ENCODE data around the gene NBAS.

The NBAS gene

DNA sequence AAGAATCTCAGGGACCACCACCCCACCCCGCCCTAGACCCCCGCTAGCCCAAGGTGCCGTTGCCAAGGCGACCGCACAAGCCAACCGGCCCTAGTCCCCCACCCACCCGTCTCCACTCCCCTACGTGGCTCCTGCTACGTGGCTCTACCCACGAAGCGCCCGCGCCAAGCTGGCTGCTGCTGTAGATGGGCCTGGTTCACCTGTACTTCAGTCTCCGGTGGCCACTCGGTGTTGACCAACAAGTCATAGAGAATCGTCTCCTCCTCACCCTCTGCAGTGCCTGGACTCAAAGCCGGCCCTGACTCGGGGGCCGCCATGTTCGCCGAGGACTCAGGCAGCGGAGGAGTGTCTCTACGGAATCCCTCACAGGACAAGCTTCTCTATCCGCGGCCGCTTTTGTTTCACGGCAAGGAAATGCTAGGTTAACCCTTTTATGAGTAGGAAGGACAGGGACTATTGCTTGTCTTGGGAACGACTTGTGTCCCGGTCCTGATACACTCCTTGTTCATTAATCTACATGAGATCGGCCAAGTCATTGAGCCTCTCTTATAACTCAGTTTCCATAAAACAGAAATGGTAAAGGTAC lies at the start of gene NBAS:
Gene NBAS, minus strand, starts transcription at position 347 of the 586 bp plus-strand sequence. Its CDS starts 30 bp downstream, at position 317.
- no peak for TF ChIP-seq CTCF (IDR thresholded peaks at IDR 0.05; ENCODE audit: control insufficient read depth, insufficient read depth, low read depth, low read length, missing control alignments)
- peak within 1 kb of the TSS; percentile 81 for H3K4me3 ChIP-seq (ENCODE audit: control insufficient read depth, low read depth, low read length)
- peak; percentile 33 for DNase-seq (ENCODE audit: low read depth)

DNA sequence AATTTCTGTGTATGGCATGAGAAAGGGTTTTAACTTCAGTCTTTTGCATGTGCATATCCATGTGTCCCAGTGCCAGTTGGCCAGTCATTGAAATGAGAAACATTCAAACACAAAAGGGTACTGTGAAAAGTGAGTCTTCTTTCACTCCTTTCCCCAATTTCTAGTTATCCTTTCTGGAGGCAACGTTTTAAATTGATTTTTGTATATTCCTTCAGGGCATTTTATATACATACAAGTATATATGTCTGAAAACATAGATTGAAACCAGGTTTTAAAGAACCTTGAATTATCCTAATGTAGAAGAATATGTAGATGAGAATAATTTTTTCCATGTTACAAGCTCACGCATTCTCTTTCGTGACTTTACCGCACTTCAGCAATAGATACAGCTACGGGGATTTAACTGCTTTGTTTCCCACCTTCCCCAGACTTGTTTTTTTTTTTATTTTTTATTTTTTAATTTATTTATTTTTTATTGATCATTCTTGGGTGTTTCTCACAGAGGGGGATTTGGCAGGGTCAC lies 49.4 kb upstream of the NBAS start:
- no peak overlapping the region for H3K4me3 ChIP-seq (ENCODE audit: control insufficient read depth, low read depth, low read length)
- no peak for TF ChIP-seq CTCF (IDR thresholded peaks at IDR 0.05; ENCODE audit: control insufficient read depth, insufficient read depth, low read depth, low read length, missing control alignments)
- no peak for DNase-seq (ENCODE audit: low read depth)

- no peak for DNase-seq (ENCODE audit: low read depth)
- no peak overlapping the region for H3K4me3 ChIP-seq (ENCODE audit: control insufficient read depth, low read depth, low read length)
- TF ChIP-seq CTCF (IDR thresholded peaks at IDR 0.05; ENCODE audit: control insufficient read depth, insufficient read depth, low read depth, low read length, missing control alignments), result no peak
Observed at GRCh38 chr2:15609341-15610042, 48.4 kb upstream of the NBAS start.

DNA sequence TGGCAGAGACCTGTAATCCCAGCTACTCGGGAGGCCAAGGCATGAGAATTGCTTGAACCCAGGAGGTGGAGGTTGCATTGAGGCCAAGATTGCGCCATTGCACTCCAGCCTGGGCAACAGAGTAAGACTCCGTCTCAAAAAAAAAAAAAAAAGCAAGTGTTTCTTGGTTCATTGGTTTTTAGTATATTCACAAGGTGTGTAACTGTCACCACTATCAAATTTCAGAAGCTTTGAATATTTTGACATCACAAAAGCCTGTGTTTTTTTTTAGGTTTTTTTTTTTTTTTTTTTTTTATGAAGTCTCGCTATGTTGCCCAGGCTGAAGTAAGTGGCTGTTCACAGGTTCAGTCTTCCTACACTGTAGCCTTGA lies 47.2 kb upstream of the NBAS start:
- H3K4me3 ChIP-seq (ENCODE audit: control insufficient read depth, low read depth, low read length), result no peak overlapping the region
- no peak for TF ChIP-seq CTCF (IDR thresholded peaks at IDR 0.05; ENCODE audit: control insufficient read depth, insufficient read depth, low read depth, low read length, missing control alignments)
- DNase-seq (ENCODE audit: low read depth), result no peak

DNA sequence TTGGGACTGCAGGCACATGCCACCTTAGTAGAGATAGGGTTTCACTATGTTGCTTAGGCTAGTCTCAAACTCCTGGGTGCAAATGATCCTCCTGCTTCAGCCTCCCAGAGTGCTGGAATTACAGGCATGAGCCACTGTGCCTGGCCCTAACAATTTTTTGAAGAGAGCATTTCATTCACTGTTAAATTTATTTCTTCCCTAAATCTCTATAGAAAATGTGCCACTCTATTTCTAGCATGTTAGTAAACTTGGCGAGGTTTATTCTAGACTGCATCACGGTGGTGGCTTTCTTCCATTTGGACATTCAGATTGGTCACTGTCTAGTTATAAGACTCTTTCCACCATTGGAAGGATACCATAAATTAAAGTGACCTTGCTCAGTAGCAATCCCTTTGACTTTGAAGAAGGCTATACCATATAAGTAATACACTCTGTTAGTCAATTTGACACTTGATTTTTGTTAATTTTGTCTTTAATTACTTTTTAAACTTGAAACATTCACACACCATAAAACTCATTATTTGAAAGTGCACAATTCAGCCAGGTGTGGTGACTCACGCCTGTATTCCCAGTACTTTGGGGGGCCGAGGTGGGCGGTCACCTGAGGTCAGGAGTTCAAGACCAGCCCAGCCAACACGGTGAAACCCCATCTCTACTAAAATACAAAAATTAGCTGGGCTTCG lies 46.7 kb upstream of the NBAS start:
- no peak overlapping the region for H3K4me3 ChIP-seq (ENCODE audit: control insufficient read depth, low read depth, low read length)
- DNase-seq (ENCODE audit: low read depth), result no peak
- TF ChIP-seq CTCF (IDR thresholded peaks at IDR 0.05; ENCODE audit: control insufficient read depth, insufficient read depth, low read depth, low read length, missing control alignments), result no peak

- no peak for TF ChIP-seq CTCF (IDR thresholded peaks at IDR 0.05; ENCODE audit: control insufficient read depth, insufficient read depth, low read depth, low read length, missing control alignments)
- no peak for DNase-seq (ENCODE audit: low read depth)
- no peak overlapping the region for H3K4me3 ChIP-seq (ENCODE audit: control insufficient read depth, low read depth, low read length)
Observed at GRCh38 chr2:15606481-15607441, 45.6 kb upstream of the NBAS start.

Data from AG09309 (cell line).